ENCODE data around the gene PRKD1.

GRCh38 chr14:29712601-29713000, 215.0 kb downstream of the PRKD1 start:
- TF ChIP-seq ARNT (IDR thresholded peaks at IDR 0.05): no peak
- no peak for TF ChIP-seq ELF4 (IDR thresholded peaks at IDR 0.05)
- TF ChIP-seq SUZ12 (IDR thresholded peaks at IDR 0.05): no peak
- TF ChIP-seq L3MBTL2 (conservative IDR thresholded peaks at IDR 0.05): no peak
- TF ChIP-seq FOXM1 (IDR thresholded peaks at IDR 0.05; ENCODE audit: borderline replicate concordance): no peak
- no peak for TF ChIP-seq LEF1 (IDR thresholded peaks at IDR 0.05; ENCODE audit: borderline replicate concordance)
- no peak for TF ChIP-seq FOXA1 (IDR thresholded peaks at IDR 0.05)
- no peak for TF ChIP-seq BHLHE40 (IDR thresholded peaks at IDR 0.05; ENCODE audit: borderline replicate concordance)
- no peak for TF ChIP-seq TARDBP (IDR thresholded peaks at IDR 0.05)
- TF ChIP-seq ZNF384 (IDR thresholded peaks at IDR 0.05): no peak
- TF ChIP-seq HDGF (IDR thresholded peaks at IDR 0.05; ENCODE audit: borderline replicate concordance): no peak
- no peak for TF ChIP-seq SP1 (IDR thresholded peaks at IDR 0.05)
- no peak for TF ChIP-seq CTBP1 (IDR thresholded peaks at IDR 0.05; ENCODE audit: borderline replicate concordance)

Data from HEK293T (cell line).